Osteocyte (in vitro differentiated cells): ENCODE results near the gene GLT1D1. TPM values are rescaled to one million over a fixed set of nuclear protein-coding genes. Genes with fewer than 3 reads are reported as not detected.

Experiments
- DNase-seq: peaks from one replicate; pipeline ENCODE4 v3.0.0; 2021; ENCODE audit warnings: mixed read lengths; ENCODE audit not compliant: unreplicated experiment; ENCODE audit errors: extremely low spot score
- H3K27ac Mint-ChIP-seq: one replicate; pipeline ENCODE4 v1.8.0; 2021; ENCODE audit warnings: mild to moderate bottlenecking, mixed read lengths; ENCODE audit not compliant: unreplicated experiment
- H3K27me3 Mint-ChIP-seq: one replicate; pipeline ENCODE4 v1.8.0; 2021; ENCODE audit warnings: mixed read lengths; ENCODE audit not compliant: unreplicated experiment
- H3K36me3 Mint-ChIP-seq: one replicate; pipeline ENCODE4 v1.8.0; 2021; ENCODE audit warnings: mixed read lengths; ENCODE audit not compliant: unreplicated experiment
- H3K4me1 Mint-ChIP-seq: one replicate; pipeline ENCODE4 v1.8.0; 2021; ENCODE audit warnings: mixed read lengths; ENCODE audit not compliant: unreplicated experiment
- H3K4me3 Mint-ChIP-seq: one replicate; pipeline ENCODE4 v1.8.0; 2021; ENCODE audit warnings: mild to moderate bottlenecking, moderate library complexity, mixed read lengths; ENCODE audit not compliant: unreplicated experiment
- H3K9me3 Mint-ChIP-seq: one replicate; pipeline ENCODE4 v1.8.0; 2021; ENCODE audit warnings: mixed read lengths; ENCODE audit not compliant: unreplicated experiment
- CTCF ChIP-seq: fragments of 200-600 bp; sonication (generic); IDR thresholded peaks from 2 replicates; pipeline ENCODE4 v1.5.0; 2021; ENCODE audit warnings: antibody characterized with exemption, mild to moderate bottlenecking, moderate library complexity
- total RNA-seq: library from RNA; stranded (reverse); gene quantifications from 2 replicates; pipeline ENCODE4 v1.2.1, GENCODE V29; 2021

GLT1D1 gene
- total RNA-seq, 1 donor from 2014 or later: 0.11 TPM

- Mint-ChIP-seq H3K36me3 (no peaks in the 10 kb centered on the region), H3K27me3 (peaks cover 13% of the 10 kb centered on the region), H3K9me3 (no peaks in the 10 kb centered on the region), H3K4me3 (no peak overlapping the region), H3K4me1 (peaks cover 2% of the 10 kb centered on the region), H3K27ac (no peak overlapping the region)
- no peak for DNase-seq
- TF ChIP-seq CTCF: no peak
Measured at GRCh38 chr12:128974881-128975280, 121.6 kb downstream of the GLT1D1 start.

DNA sequence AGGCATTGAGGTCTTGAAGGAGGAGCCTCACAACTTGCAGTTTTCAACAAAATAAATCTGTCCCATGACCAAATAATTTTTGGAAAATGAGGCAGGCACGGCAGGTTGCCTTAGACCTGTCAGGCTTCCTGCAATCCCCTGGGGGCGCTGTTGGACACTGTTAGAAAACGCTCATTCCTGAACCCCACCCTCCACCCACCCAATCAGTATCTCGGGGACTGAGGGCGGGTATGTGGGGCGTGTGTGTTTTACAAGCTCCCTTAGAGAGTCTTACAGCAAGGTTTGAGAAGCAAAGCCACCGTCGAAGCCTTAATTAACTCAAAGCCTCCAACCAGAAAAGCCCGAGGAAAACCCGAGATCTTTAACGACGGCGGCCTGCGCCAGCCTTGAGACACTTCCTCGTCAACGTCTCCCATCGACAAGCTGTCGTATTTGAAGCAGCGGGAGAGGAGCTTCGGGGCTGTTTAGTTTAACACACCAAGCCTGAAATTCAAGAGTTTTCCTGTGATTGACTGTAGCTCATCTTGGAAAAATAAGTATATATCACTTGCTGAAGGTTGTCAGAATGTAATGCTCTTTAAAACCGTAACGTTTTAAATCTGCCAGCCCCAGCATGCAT is 123.0 kb downstream of the GLT1D1 start:
- DNase-seq: no peak
- Mint-ChIP-seq H3K27me3 (peaks cover 6% of the 10 kb centered on the region), H3K27ac (no peak overlapping the region), H3K4me1 (no peaks in the 10 kb centered on the region), H3K36me3 (no peaks in the 10 kb centered on the region), H3K9me3 (no peaks in the 10 kb centered on the region), H3K4me3 (peak overlapping the region; percentile 38)
- peak; percentile 51 for TF ChIP-seq CTCF

DNA sequence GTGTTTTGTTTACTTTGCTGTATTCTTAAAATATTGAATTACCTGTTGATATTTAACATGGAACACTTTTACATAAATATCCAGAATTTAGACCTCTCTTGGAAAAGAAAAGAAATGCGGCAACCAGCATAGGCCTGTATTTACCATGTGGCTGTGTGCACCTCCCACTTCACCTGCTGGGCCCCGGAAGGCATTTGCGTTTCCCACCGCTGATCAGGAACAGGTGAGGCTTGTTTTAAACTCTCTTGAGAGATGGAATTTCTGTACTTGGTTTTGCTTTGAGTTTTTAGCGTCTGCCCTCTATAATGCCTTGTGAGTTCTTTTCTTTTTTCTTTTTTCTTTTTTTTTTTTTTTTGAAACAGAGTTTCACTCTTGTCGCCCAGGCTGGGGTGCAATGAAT is 124.2 kb downstream of the GLT1D1 start:
- Mint-ChIP-seq H3K27me3 (peaks cover 6% of the 10 kb centered on the region), H3K36me3 (no peaks in the 10 kb centered on the region), H3K4me3 (no peak overlapping the region), H3K4me1 (no peaks in the 10 kb centered on the region), H3K27ac (no peak overlapping the region), H3K9me3 (no peaks in the 10 kb centered on the region)
- TF ChIP-seq CTCF: no peak
- DNase-seq: no peak

DNA sequence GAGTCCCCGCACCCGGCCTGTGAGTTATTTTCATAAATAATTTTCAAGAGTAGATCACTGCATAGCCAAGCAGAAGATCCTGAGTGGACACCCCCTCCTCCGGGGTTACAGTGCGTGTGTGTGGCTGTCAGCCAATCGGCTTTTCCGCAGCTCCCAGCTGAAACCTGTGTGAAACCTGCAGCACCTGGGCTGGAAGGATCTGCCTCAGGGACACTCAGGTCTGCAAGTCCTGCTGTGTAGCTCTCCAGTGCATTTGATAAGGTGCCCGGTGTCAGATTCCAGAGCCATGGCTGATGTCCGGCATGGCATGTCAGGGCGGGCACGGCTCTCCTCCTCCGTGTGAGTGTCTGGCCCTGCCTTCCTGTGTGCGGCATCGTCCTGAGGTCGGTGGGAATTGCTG is 124.8 kb downstream of the GLT1D1 start:
- Mint-ChIP-seq H3K27me3 (peaks cover 6% of the 10 kb centered on the region), H3K9me3 (no peaks in the 10 kb centered on the region), H3K27ac (no peak overlapping the region), H3K36me3 (no peaks in the 10 kb centered on the region), H3K4me3 (no peak overlapping the region), H3K4me1 (no peaks in the 10 kb centered on the region)
- TF ChIP-seq CTCF: no peak
- DNase-seq: no peak

DNA sequence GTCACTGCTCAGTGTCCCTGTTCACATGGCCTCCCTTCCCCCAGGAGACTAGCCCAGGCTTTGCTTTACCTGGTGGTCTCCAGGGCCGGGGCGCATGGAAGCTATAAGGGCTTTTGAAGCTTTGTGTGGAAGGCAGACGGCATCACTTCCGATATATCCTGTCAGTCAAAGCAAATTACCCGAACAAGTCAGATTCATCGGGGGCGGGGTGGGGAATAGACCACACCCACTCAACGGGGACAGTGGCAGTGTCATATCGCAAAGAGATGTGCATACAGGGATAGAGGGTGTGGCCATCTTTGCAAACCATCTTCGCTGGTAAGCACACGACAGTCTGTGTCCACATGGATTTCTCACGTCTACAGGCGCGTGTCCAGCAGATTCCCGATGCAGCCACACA is 127.3 kb downstream of the GLT1D1 start:
- Mint-ChIP-seq H3K27ac (no peak overlapping the region), H3K4me3 (no peak overlapping the region), H3K9me3 (no peaks in the 10 kb centered on the region), H3K4me1 (no peaks in the 10 kb centered on the region), H3K27me3 (peaks cover 3% of the 10 kb centered on the region), H3K36me3 (no peaks in the 10 kb centered on the region)
- no peak for TF ChIP-seq CTCF
- no peak for DNase-seq
